HCT116 (cell line): ENCODE results near the gene PRKAG1. TPM values are rescaled to one million over a fixed set of nuclear protein-coding genes. Genes with fewer than 3 reads are reported as not detected.

Experiments
- ATAC-seq: fragments of 200-7000 bp; cut with Tn5 transposase; 2 replicates; pipeline ENCODE4 v1.9.1; 2020; ENCODE audit warnings: mild to moderate bottlenecking, moderate library complexity
- BruUV-seq: library from RNA; stranded (reverse); fragments of 400-500 nt; replicated peaks from 2 replicates; lab custom pipeline; 2021; lab: Mats Ljungman, UMichigan
- CTCF ChIA-PET: fragments of 300-600 bp; sonication (Branson Sonifier 250); formaldehyde crosslinking; loops from one replicate; lab custom pipeline; 2021; ENCODE audit warnings: antibody characterized with exemption; lab: Charles Lee
- POLR2A ChIA-PET: fragments of 300-600, 350-600 bp; sonication (Branson Sonifier 250); formaldehyde crosslinking; loops from one replicate; lab custom pipeline; 2021; ENCODE audit warnings: antibody characterized with exemption; lab: Charles Lee
- RAD21 ChIA-PET, 2 experiments: fragments of 300-600 bp; sonication (Branson Sonifier 250); formaldehyde crosslinking; loops; one replicate each; lab custom pipeline; 2023; ENCODE audit warnings: low total read pairs in 2 of 2; ENCODE audit not compliant: uncharacterized antibody in 2 of 2, unreplicated experiment in 2 of 2, low non-redundant PET in 1 of 2; lab: Charles Lee
- DNase-seq: peaks from one replicate; pipeline ENCODE4 v3.0.0-alpha.2; 2010; ENCODE audit warnings: low read depth, low spot score
- H2AFZ ChIP-seq: fragments of 200-600 bp; shearing (Covaris generic), sonication (generic); 2 replicates; pipeline ENCODE4 v1.6.1; 2017; ENCODE audit warnings: low read depth, mixed run types, mixed read lengths, antibody characterized with exemption, low read length; ENCODE audit not compliant: poor library complexity, severe bottlenecking
- H3K27ac ChIP-seq: 2 replicates; pipeline ENCODE4 v1.5.1; 2012; ENCODE audit warnings: low read depth, low read length
- H3K27me3 ChIP-seq: fragments of 200-600 bp; sonication (generic); 2 replicates; pipeline ENCODE4 v1.6.1; 2016; ENCODE audit warnings: mixed run types, low read length, mixed read lengths; ENCODE audit not compliant: insufficient read depth
- H3K36me3 ChIP-seq, 2 experiments: fragments of 200-500 bp in 1 of 2; fragments of 200-600 bp in 1 of 2; sonication (Bioruptor generic) in 1 of 2; sonication (generic) in 1 of 2; 2 replicates each; pipeline versions ENCODE4 v1.5.1 to v1.6.1; 2014 to 2016; ENCODE audit warnings: low read length in 2 of 2, inconsistent platforms in 1 of 2, mixed read lengths in 1 of 2, mixed run types in 1 of 2; ENCODE audit not compliant: insufficient read depth in 2 of 2, control insufficient read depth in 1 of 2
- H3K4me1 ChIP-seq, 2 experiments: fragments of 200-600 bp in 1 of 2; sonication (generic) in 1 of 2; 2 replicates each; pipeline versions ENCODE4 v1.5.1 to v1.6.1; 2012 to 2017; ENCODE audit warnings: low read length in 2 of 2, inconsistent platforms in 1 of 2, mild to moderate bottlenecking in 1 of 2, mixed read lengths in 1 of 2, mixed run types in 1 of 2, moderate library complexity in 1 of 2; ENCODE audit not compliant: insufficient read depth in 2 of 2, control insufficient read depth in 1 of 2
- H3K4me2 ChIP-seq: fragments of 200-600 bp; sonication (generic); 2 replicates; pipeline ENCODE4 v1.6.1; 2017; ENCODE audit warnings: mixed run types, low read length, mixed read lengths
- H3K4me3 ChIP-seq, 2 experiments: fragments of 200-600 bp in 1 of 2; sonication (generic) in 1 of 2; replicated peaks in 1 of 2; 2 replicates each; pipeline ENCODE4 v1.5.1; 2011 to 2016; ENCODE audit warnings: low read length in 2 of 2, control low read depth in 1 of 2, low read depth in 1 of 2, mild to moderate bottlenecking in 1 of 2, mixed read lengths in 1 of 2, mixed run types in 1 of 2
- H3K79me2 ChIP-seq: fragments of 200-600 bp; sonication (generic); 2 replicates; pipeline ENCODE4 v1.6.1; 2017; ENCODE audit warnings: mild to moderate bottlenecking, mixed run types, low read length, moderate library complexity, mixed read lengths; ENCODE audit not compliant: insufficient read depth
- H3K9ac ChIP-seq: fragments of 200-600 bp; sonication (generic); 2 replicates; pipeline ENCODE4 v1.6.1; 2016; ENCODE audit warnings: low read length, mixed read lengths
- H3K9me2 ChIP-seq: fragments of 200-600 bp; sonication (generic), shearing (Covaris generic); 2 replicates; pipeline ENCODE4 v1.6.1; 2017; ENCODE audit warnings: mixed run types, mild to moderate bottlenecking, moderate library complexity; ENCODE audit not compliant: insufficient read depth
- H3K9me3 ChIP-seq, 2 experiments: fragments of 200-500 bp in 1 of 2; fragments of 200-600 bp in 1 of 2; sonication (Bioruptor generic) in 1 of 2; sonication (generic) in 1 of 2; 2 replicates each; pipeline ENCODE4 v1.6.1; 2014 to 2017; ENCODE audit warnings: low read length in 2 of 2, mixed read lengths in 2 of 2, inconsistent platforms in 1 of 2, low read depth in 1 of 2, mild to moderate bottlenecking in 1 of 2, mixed run types in 1 of 2, moderate library complexity in 1 of 2; ENCODE audit not compliant: control insufficient read depth in 1 of 2, insufficient read depth in 1 of 2
- H4K20me1 ChIP-seq: fragments of 200-600 bp; sonication (generic), shearing (Covaris generic); 2 replicates; pipeline ENCODE4 v1.6.1; 2017; ENCODE audit warnings: mixed run types, mild to moderate bottlenecking, moderate library complexity; ENCODE audit not compliant: insufficient read depth
- CBX3 ChIP-seq: IDR thresholded peaks from 2 replicates; pipeline ENCODE4 v1.6.1; 2012; ENCODE audit warnings: low read depth
- CTCF ChIP-seq, 3 experiments: fragments of 200-600 bp in 1 of 3; sonication (generic) in 1 of 3; IDR thresholded peaks in 2 of 3; conservative IDR thresholded peaks in 1 of 3; 2 replicates each; pipeline ENCODE4 v1.5.1; 2012 to 2017; ENCODE audit warnings: low read depth in 2 of 3, low read length in 2 of 3, antibody characterized with exemption in 1 of 3, borderline replicate concordance in 1 of 3, control low read depth in 1 of 3, mild to moderate bottlenecking in 1 of 3, mixed read lengths in 1 of 3, mixed run types in 1 of 3, moderate library complexity in 1 of 3; ENCODE audit not compliant: insufficient read depth in 1 of 3
- EGR1 ChIP-seq: IDR thresholded peaks from 2 replicates; pipeline ENCODE4 v1.6.1; 2012; ENCODE audit warnings: low read depth
- ELF1 ChIP-seq: IDR thresholded peaks from 2 replicates; pipeline ENCODE4 v1.6.1; 2012; ENCODE audit warnings: low read depth, borderline replicate concordance
- EZH2 ChIP-seq: fragments of 200-600 bp; sonication (generic); IDR thresholded peaks from 2 replicates; pipeline ENCODE4 v1.6.1; 2017; ENCODE audit warnings: antibody characterized with exemption, mixed run types
- POLR2A ChIP-seq: IDR thresholded peaks from 2 replicates; pipeline ENCODE4 v1.7.0; 2011; ENCODE audit warnings: borderline replicate concordance; ENCODE audit not compliant: insufficient read depth, insufficient read length; ENCODE audit errors: extremely low read depth
- POLR2AphosphoS5 ChIP-seq: IDR thresholded peaks from 2 replicates; pipeline ENCODE4 v1.6.1; 2011; ENCODE audit warnings: mild to moderate bottlenecking, low read depth, low read length, moderate library complexity
- SIN3A ChIP-seq: IDR thresholded peaks from 2 replicates; pipeline ENCODE4 v1.6.1; 2012; ENCODE audit warnings: low read depth
- SP1 ChIP-seq: IDR thresholded peaks from 2 replicates; pipeline ENCODE4 v1.6.1; 2012; ENCODE audit warnings: low read depth
- SRF ChIP-seq: IDR thresholded peaks from 2 replicates; pipeline ENCODE4 v1.6.1; 2012; ENCODE audit warnings: low read depth
- TCF7L2 ChIP-seq: IDR thresholded peaks from 2 replicates; pipeline ENCODE4 v1.7.0; 2011; ENCODE audit warnings: borderline replicate concordance, inconsistent platforms; ENCODE audit not compliant: insufficient read depth, insufficient read length; ENCODE audit errors: extremely low read depth
- YY1 ChIP-seq: IDR thresholded peaks from 2 replicates; pipeline ENCODE4 v1.6.1; 2011; ENCODE audit warnings: low read length, low read depth, moderate library complexity, mild to moderate bottlenecking; ENCODE audit not compliant: insufficient replicate concordance; ENCODE audit errors: extremely low read depth
- ZFX ChIP-seq: fragments of 450-650 bp; IDR thresholded peaks from 2 replicates; pipeline ENCODE4 v1.6.1; 2017
- ZNF274 ChIP-seq: fragments of 200-500 bp; sonication (Bioruptor generic); IDR thresholded peaks from 2 replicates; pipeline ENCODE4 v1.6.1; 2014; ENCODE audit warnings: mild to moderate bottlenecking, low read depth, low read length, inconsistent platforms
- intact Hi-C: fragments of 100-400 bp; cut with micrococcal nuclease; formaldehyde crosslinking; loops from 2 replicates; pipeline ENCODE4 v1.10.0; 2022
- total RNA-seq: library from RNA; stranded (reverse); gene quantifications from one replicate; pipeline ENCODE4 v1.2.1, GENCODE V29; 2021; ENCODE audit not compliant: unreplicated experiment
- TF ChIP-seq, protein P1 (sequence below): IDR thresholded peaks from 2 replicates; pipeline ENCODE4 v1.6.1; 2012
- TF ChIP-seq, protein P2 (sequence below): IDR thresholded peaks from 2 replicates; pipeline ENCODE4 v1.6.1; 2011; ENCODE audit warnings: mild to moderate bottlenecking, low read length, moderate library complexity; ENCODE audit not compliant: insufficient replicate concordance; ENCODE audit errors: extremely low read depth

The PRKAG1 gene
- total RNA-seq, 1 experiment from 2014 or later = 64.6 TPM

DNA sequence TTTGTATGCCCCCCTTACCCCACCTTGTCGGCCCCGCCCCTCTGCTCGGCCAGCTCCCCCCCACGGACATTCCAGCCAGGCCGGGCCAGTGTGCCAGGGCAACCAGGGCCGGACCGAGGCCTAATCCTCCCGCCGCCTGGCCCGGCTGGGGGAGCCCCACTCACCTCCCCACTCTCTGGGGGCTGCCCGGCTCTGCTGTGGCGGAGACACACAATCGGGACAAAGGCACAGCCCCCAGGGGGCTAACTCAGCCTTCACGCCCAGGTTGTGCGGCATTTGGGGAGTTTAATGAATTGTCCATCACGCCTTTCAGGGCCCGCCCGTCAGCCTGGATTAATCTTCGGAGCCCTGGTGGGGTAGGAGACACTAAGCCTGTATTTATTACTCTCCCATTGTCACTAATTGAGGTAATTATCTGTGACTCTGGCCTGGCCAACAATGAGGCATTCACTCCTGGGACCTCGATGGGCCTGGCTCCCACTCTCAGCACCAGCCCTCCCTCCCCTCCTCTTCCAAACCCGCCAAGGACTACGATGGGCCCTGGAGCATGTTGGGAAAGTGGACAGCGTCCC lies 31.8 kb downstream of the PRKAG1 start:
- no TSS peak for BruUV-seq
- POLR2A ChIA-PET = interaction anchor here (0.6 kb wide), 1 partner anchor 1781 kb away, joined by 3 read pairs; no protein-coding TSS in a partner anchor
- intact Hi-C loops = no loop called here
- TF ChIP-seq ZFX = no peak
- TF ChIP-seq EZH2 = no peak
- TF ChIP-seq YY1 = no peak
- TF ChIP-seq, protein P1, sequence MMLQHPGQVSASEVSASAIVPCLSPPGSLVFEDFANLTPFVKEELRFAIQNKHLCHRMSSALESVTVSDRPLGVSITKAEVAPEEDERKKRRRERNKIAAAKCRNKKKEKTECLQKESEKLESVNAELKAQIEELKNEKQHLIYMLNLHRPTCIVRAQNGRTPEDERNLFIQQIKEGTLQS = no peak
- TF ChIP-seq SP1 = no peak
- H4K20me1 ChIP-seq = no peaks in the 10 kb centered on the region
- no peaks in the 10 kb centered on the region for H3K9me3 ChIP-seq
- H3K36me3 ChIP-seq = no peaks in the 10 kb centered on the region
- no peak overlapping the region for H3K4me2 ChIP-seq
- H3K4me1 ChIP-seq = peaks cover 0 to 14% of the 10 kb centered on the region in 2 experiments; a peak in 3 of 4 replicates
- CTCF ChIA-PET = interaction anchor here (1.7 to 2.4 kb wide), 3 partner anchors 9 to 133 kb away, joined by 16 to 47 read pairs (median 35); partner anchors contain the start of genes DDN, DDX23 and WNT1
- no peak overlapping the region for H2AFZ ChIP-seq
- no peak overlapping the region for H3K9ac ChIP-seq
- ATAC-seq = no peak
- no peak overlapping the region for H3K27ac ChIP-seq
- no peak for DNase-seq
- H3K9me2 ChIP-seq = no peaks in the 10 kb centered on the region
- H3K79me2 ChIP-seq = no peaks in the 10 kb centered on the region
- H3K4me3 ChIP-seq = no peak overlapping the region
- peaks cover 7% of the 10 kb centered on the region; the same call in 1 of the 2 replicates for H3K27me3 ChIP-seq
- RAD21 ChIA-PET = no interaction called here

DNA sequence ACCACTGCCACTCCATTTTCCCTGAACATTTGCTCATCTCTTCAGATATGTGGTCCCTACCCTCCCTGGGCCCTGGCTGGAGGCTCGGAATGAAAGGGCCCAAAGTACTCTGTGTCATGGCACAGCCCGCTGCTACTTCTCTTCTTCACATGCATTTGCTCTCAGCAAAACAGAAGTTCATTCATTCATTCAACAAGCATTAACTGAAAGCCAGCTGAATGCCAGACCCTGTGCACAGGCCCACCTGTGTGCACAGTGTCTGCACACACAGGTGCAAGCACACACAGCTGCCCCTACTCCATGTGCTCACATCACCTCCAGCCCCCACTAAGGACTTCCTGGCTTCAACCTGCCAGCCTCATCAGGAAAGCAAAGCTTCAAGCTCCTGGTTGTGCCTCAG lies 32.7 kb downstream of the PRKAG1 start:
- Histone ChIP-seq H3K27ac (no peak overlapping the region), H2AFZ (no peak overlapping the region), H3K4me2 (peak overlapping the region; percentile 8; the same call in 1 of the 2 replicates), H3K9ac (no peak overlapping the region), H3K9me2 (no peaks in the 10 kb centered on the region), H3K4me1 (peaks cover 0 to 14% of the 10 kb centered on the region in 2 experiments; a peak in 3 of 4 replicates), H3K79me2 (no peaks in the 10 kb centered on the region), H3K9me3 (no peaks in the 10 kb centered on the region), H3K36me3 (no peaks in the 10 kb centered on the region), H3K27me3 (peaks cover 8% of the 10 kb centered on the region; the same call in 1 of the 2 replicates), H4K20me1 (no peaks in the 10 kb centered on the region), H3K4me3 (no peak overlapping the region)
- ChIA-PET RAD21 (no interaction called here), POLR2A (no interaction called here), CTCF (interaction anchor here (1.1 kb wide), 1 partner anchor 17 kb away, joined by 4 read pairs; no protein-coding TSS in a partner anchor)
- DNase-seq (no peak), ATAC-seq (no peak)
- intact Hi-C loops = no loop called here
- BruUV-seq = no TSS peak
- TF ChIP-seq POLR2A (no peak), SRF (no peak), SIN3A (no peak), CBX3 (no peak), ZNF274 (no peak), EGR1 (no peak), TCF7L2 (no peak), ELF1 (no peak), POLR2AphosphoS5 (no peak), YY1 (no peak), CTCF (IDR thresholded peaks at IDR 0.05 in 2 of 3, conservative IDR thresholded peaks at IDR 0.05 in 1 of 3; ENCODE audit: borderline replicate concordance in 1 of 3, insufficient read depth in 1 of 3, low read depth in 2 of 3, low read length in 2 of 3) (no peak)
- TF ChIP-seq, protein P2, sequence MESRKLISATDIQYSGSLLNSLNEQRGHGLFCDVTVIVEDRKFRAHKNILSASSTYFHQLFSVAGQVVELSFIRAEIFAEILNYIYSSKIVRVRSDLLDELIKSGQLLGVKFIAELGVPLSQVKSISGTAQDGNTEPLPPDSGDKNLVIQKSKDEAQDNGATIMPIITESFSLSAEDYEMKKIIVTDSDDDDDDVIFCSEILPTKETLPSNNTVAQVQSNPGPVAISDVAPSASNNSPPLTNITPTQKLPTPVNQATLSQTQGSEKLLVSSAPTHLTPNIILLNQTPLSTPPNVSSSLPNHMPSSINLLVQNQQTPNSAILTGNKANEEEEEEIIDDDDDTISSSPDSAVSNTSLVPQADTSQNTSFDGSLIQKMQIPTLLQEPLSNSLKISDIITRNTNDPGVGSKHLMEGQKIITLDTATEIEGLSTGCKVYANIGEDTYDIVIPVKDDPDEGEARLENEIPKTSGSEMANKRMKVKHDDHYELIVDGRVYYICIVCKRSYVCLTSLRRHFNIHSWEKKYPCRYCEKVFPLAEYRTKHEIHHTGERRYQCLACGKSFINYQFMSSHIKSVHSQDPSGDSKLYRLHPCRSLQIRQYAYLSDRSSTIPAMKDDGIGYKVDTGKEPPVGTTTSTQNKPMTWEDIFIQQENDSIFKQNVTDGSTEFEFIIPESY = no peak
